22Rv1 (cell line): ENCODE measurements around the gene SUMO2.

ENCODE experiments used
- ZFX ChIP-seq: fragments of 450-650 bp; IDR thresholded peaks from 2 replicates; pipeline ENCODE4 v1.6.1; 2017; ENCODE audit warnings: antibody characterized with exemption, borderline replicate concordance
- TF ChIP-seq, protein P1 (sequence below): fragments of 450-650 bp; IDR thresholded peaks from 2 replicates; pipeline ENCODE4 v1.5.1; 2017; ENCODE audit warnings: mild to moderate bottlenecking

GRCh38 chr17:75228847-75229246 lies 46.1 kb upstream of the SUMO2 start:
- TF ChIP-seq, protein P1, sequence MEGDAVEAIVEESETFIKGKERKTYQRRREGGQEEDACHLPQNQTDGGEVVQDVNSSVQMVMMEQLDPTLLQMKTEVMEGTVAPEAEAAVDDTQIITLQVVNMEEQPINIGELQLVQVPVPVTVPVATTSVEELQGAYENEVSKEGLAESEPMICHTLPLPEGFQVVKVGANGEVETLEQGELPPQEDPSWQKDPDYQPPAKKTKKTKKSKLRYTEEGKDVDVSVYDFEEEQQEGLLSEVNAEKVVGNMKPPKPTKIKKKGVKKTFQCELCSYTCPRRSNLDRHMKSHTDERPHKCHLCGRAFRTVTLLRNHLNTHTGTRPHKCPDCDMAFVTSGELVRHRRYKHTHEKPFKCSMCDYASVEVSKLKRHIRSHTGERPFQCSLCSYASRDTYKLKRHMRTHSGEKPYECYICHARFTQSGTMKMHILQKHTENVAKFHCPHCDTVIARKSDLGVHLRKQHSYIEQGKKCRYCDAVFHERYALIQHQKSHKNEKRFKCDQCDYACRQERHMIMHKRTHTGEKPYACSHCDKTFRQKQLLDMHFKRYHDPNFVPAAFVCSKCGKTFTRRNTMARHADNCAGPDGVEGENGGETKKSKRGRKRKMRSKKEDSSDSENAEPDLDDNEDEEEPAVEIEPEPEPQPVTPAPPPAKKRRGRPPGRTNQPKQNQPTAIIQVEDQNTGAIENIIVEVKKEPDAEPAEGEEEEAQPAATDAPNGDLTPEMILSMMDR: no peak
- TF ChIP-seq ZFX: no peak
